ENCODE measurements around the gene PSPN.

The PSPN gene

GRCh38 chr19:6334490-6335285, 41.0 kb downstream of the PSPN start:
- H3K36me3 Mint-ChIP-seq (ENCODE audit: low read depth), result no peaks in the 10 kb centered on the region
- H3K4me3 Mint-ChIP-seq, result no peak overlapping the region
- no peak overlapping the region for H3K27ac Mint-ChIP-seq
- no peaks in the 10 kb centered on the region for H3K9me3 Mint-ChIP-seq
- H3K4me1 Mint-ChIP-seq (ENCODE audit: low read depth), result no peaks in the 10 kb centered on the region
- no peaks in the 10 kb centered on the region for H3K27me3 Mint-ChIP-seq

- H3K4me1 Mint-ChIP-seq (ENCODE audit: low read depth), result no peaks in the 10 kb centered on the region
- no peaks in the 10 kb centered on the region for H3K27me3 Mint-ChIP-seq
- H3K9me3 Mint-ChIP-seq, result no peaks in the 10 kb centered on the region
- H3K27ac Mint-ChIP-seq, result no peak within 1 kb of the TSS
- H3K36me3 Mint-ChIP-seq (ENCODE audit: low read depth), result no peaks in the 10 kb centered on the region
- H3K4me3 Mint-ChIP-seq, result no peak within 1 kb of the TSS
Observed at GRCh38 chr19:6333439-6333838, 42.3 kb downstream of the PSPN start, which contains the start of gene ACER1. Gene ACER1 (minus strand): TSS chr19:6333612. CDS start chr19:6333551, 61 bp downstream.

GRCh38 chr19:6326815-6327214, 48.9 kb downstream of the PSPN start:
- Mint-ChIP-seq H3K27me3 (no peaks in the 10 kb centered on the region), H3K4me3 (no peak overlapping the region), H3K36me3 (ENCODE audit: low read depth) (no peaks in the 10 kb centered on the region), H3K27ac (no peak overlapping the region), H3K4me1 (ENCODE audit: low read depth) (no peaks in the 10 kb centered on the region), H3K9me3 (no peaks in the 10 kb centered on the region)

GRCh38 chr19:6325614-6326013, 50.1 kb downstream of the PSPN start:
- Mint-ChIP-seq H3K36me3 (ENCODE audit: low read depth) (no peaks in the 10 kb centered on the region), H3K27me3 (no peaks in the 10 kb centered on the region), H3K4me1 (ENCODE audit: low read depth) (no peaks in the 10 kb centered on the region), H3K4me3 (no peak overlapping the region), H3K9me3 (no peaks in the 10 kb centered on the region), H3K27ac (no peak overlapping the region)

Measured in stimulated activated naive CD8-positive, alpha-beta T cell treated with anti-CD3 and anti-CD28 coated beads, Interleukin-15, Interleukin-2, amounts not matched to agents 100 ng/mL and 50 ng/mL, for 24 hours (primary cell).